ENCODE data around the gene KLC1.

DNA sequence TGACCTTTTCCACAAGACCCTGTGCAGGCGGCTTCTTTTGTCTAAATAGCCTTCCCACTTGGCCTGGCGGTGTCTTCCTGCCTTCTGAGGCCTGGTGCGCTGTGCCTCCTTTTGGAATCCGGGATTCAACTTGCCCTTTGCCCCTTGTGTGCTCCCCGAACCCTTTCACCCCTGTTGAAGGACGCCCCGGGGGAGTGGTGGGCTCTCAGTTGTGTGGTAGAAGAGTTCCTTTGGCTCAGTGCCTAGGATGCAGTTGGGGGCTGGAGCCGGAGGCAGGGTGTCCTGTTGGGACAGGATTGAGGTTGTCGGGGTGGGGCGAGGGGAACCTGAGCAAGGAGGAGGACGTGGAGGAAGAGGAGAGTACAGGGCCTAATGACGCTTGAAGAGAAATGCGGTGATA, 34.5 kb downstream of the KLC1 start:
- TF ChIP-seq EZH2 (IDR thresholded peaks at IDR 0.05; ENCODE audit: low read length, unreplicated experiment) = no peak
- TF ChIP-seq, protein P1, sequence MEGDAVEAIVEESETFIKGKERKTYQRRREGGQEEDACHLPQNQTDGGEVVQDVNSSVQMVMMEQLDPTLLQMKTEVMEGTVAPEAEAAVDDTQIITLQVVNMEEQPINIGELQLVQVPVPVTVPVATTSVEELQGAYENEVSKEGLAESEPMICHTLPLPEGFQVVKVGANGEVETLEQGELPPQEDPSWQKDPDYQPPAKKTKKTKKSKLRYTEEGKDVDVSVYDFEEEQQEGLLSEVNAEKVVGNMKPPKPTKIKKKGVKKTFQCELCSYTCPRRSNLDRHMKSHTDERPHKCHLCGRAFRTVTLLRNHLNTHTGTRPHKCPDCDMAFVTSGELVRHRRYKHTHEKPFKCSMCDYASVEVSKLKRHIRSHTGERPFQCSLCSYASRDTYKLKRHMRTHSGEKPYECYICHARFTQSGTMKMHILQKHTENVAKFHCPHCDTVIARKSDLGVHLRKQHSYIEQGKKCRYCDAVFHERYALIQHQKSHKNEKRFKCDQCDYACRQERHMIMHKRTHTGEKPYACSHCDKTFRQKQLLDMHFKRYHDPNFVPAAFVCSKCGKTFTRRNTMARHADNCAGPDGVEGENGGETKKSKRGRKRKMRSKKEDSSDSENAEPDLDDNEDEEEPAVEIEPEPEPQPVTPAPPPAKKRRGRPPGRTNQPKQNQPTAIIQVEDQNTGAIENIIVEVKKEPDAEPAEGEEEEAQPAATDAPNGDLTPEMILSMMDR (conservative IDR thresholded peaks at IDR 0.05; ENCODE audit: low read depth, low read length) = no peak

Data from PC-3 (cell line).